Measurements from ENCODE around the gene PSMF1. TPM values are rescaled to one million over a fixed set of nuclear protein-coding genes. Genes with fewer than 3 reads are reported as not detected.

The PSMF1 gene
- total RNA-seq, 1 donor from 2014 or later = 133 TPM

DNA sequence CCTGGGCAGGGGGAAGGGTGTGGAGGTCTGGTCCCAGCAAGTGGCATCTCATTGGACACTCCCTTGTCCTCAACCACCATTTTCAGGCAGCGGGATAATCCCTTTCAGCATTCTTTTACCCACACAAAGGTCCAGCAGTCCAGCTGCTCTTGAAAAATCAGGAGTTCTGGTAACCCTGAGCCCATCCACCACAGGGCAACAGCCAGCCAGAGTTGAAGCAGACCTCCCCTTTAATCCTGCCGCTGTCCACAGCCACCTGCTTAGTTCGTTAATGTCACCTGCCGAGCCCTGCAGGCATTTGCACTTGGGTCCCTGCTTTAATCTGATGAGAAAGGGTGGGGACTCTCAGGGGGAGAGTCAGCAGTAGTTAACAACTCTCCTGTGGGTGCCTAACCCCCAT lies 55.3 kb downstream of the PSMF1 start:
- Histone ChIP-seq H3K27me3 (no peaks in the 10 kb centered on the region), H3K4me1 (no peaks in the 10 kb centered on the region), H3K27ac (no peak overlapping the region), H3K4me3 (no peak overlapping the region), H3K9me3 (no peaks in the 10 kb centered on the region), H3K36me3 (peaks cover 17% of the 10 kb centered on the region)
- DNase-seq (no peak), ATAC-seq (no peak)
- TF ChIP-seq, protein P1, sequence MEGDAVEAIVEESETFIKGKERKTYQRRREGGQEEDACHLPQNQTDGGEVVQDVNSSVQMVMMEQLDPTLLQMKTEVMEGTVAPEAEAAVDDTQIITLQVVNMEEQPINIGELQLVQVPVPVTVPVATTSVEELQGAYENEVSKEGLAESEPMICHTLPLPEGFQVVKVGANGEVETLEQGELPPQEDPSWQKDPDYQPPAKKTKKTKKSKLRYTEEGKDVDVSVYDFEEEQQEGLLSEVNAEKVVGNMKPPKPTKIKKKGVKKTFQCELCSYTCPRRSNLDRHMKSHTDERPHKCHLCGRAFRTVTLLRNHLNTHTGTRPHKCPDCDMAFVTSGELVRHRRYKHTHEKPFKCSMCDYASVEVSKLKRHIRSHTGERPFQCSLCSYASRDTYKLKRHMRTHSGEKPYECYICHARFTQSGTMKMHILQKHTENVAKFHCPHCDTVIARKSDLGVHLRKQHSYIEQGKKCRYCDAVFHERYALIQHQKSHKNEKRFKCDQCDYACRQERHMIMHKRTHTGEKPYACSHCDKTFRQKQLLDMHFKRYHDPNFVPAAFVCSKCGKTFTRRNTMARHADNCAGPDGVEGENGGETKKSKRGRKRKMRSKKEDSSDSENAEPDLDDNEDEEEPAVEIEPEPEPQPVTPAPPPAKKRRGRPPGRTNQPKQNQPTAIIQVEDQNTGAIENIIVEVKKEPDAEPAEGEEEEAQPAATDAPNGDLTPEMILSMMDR (IDR thresholded peaks at IDR 0.05) = no peak
- intact Hi-C loops (cut with DNase I) = no loop called here

DNA sequence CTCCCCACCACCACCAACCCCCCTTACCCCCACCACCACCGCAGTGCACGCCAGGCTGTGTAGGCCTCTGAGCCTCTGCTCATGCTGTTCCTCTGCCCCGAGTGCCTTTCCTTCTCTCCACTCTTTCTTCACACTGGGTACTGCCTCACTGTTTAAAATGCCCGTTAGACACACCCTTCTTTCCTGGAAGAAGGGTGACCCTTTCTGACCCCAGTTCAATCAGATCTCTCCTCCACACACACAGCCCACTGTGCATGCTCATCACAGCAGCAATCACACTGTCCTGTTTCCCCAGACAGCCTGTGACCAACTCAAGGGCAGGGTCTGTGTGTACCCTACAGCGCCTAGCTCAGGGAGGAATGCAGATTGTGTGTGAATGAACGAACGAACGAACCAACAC lies 56.4 kb downstream of the PSMF1 start:
- no peak overlapping the region for H3K4me3 ChIP-seq
- H3K27me3 ChIP-seq = no peaks in the 10 kb centered on the region
- DNase-seq (no peak), ATAC-seq (no peak)
- no peak overlapping the region for H3K27ac ChIP-seq
- peaks cover 6% of the 10 kb centered on the region for H3K36me3 ChIP-seq
- intact Hi-C loops (cut with DNase I) = no loop called here
- TF ChIP-seq, protein P1 (IDR thresholded peaks at IDR 0.05) = no peak
- H3K4me1 ChIP-seq = no peaks in the 10 kb centered on the region
- H3K9me3 ChIP-seq = no peaks in the 10 kb centered on the region

DNA sequence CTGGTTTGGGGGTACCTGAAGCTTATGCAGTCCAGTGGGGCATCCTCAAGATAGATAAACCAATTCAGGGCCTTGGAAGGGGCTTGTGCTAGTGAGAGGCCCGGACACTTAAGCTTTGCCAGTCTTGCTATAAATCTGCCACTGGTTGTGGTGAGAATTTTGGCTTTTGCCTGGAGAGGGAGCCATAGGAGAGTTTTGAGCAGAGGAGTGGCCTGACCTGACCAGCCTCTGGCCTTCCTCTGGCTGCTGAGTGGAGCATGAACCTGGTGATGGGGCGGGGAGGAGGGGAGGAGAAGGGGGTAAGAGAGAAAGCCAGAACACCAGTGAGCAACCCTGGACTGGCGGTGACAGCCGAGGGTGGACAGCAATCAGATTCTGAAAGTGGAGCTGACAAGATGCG lies 59.3 kb downstream of the PSMF1 start:
- intact Hi-C loops (cut with DNase I) = no loop called here
- Histone ChIP-seq H3K4me3 (no peak overlapping the region), H3K9me3 (no peaks in the 10 kb centered on the region), H3K36me3 (no peaks in the 10 kb centered on the region), H3K27me3 (no peaks in the 10 kb centered on the region), H3K4me1 (no peaks in the 10 kb centered on the region), H3K27ac (no peak overlapping the region)
- DNase-seq (no peak), ATAC-seq (no peak)
- TF ChIP-seq, protein P1 (IDR thresholded peaks at IDR 0.05) = no peak

DNA sequence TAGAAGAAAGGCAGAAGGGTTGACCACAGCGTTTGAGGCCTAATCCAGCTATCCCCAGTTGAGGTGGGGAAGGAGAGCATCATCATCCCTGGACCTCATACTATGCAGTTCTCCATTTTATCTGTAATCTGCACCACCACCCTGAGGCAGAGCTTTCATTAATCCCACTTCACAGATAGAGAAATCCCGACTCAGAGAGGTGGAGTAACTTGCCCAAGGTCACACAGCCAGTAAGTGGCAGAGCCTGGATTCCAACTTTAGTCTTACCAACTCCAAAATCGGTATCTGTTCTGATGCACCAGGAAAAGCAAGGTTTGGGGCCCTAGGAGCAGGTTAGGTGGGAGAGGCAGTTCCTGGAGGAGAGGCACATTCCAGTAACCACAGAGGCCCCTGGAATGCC lies 59.7 kb downstream of the PSMF1 start:
- Histone ChIP-seq H3K9me3 (no peaks in the 10 kb centered on the region), H3K4me1 (no peaks in the 10 kb centered on the region), H3K27ac (no peak overlapping the region), H3K4me3 (no peak overlapping the region), H3K27me3 (no peaks in the 10 kb centered on the region), H3K36me3 (no peaks in the 10 kb centered on the region)
- DNase-seq = no peak
- ATAC-seq = no peak
- TF ChIP-seq, protein P1 (IDR thresholded peaks at IDR 0.05) = no peak
- intact Hi-C loops (cut with DNase I) = no loop called here

DNA sequence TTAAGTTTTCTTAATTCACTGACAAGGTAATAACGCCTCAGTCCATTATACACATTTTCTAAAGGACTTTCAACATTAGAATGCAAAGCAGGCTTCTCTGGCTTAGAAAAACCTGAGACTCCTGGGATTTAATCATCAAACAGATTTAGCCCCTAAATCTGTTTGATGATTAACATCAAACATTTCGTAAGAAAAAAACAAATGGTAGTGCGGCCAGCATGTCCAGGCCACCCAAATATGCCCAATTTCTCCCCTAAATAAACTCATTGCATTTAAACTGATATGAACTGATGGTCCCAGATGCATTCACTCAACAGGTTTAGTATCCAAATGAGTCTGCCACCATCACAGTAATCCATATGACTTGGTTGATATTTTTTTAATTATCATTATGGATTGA lies 60.2 kb downstream of the PSMF1 start:
- no peak for ATAC-seq
- H3K4me3 ChIP-seq = no peak overlapping the region
- H3K9me3 ChIP-seq = no peaks in the 10 kb centered on the region
- H3K4me1 ChIP-seq = no peaks in the 10 kb centered on the region
- intact Hi-C loops (cut with DNase I) = no loop called here
- H3K27me3 ChIP-seq = no peaks in the 10 kb centered on the region
- TF ChIP-seq, protein P1 (IDR thresholded peaks at IDR 0.05) = no peak
- no peak for DNase-seq
- H3K27ac ChIP-seq = no peak overlapping the region
- no peaks in the 10 kb centered on the region for H3K36me3 ChIP-seq

DNA sequence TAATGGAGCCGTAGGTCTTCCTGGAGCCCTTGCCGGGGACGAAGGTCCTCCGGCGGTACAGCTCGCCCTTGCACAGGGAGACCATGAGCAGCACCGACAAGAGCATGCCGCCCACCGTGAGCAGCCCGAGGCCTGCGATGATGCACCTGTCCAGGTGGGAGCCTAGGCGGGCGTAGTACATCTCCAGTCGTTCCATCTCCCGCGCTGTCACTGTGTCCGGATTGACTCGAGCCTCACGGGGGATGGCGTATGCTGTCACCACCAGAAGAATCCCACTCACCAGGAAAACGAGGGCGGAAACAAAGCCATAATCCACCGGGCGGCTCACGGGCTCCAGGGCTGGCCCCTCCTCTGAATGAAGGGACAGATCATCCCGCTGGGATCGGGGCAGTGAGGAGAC lies 62.5 kb downstream of the PSMF1 start:
- no peak overlapping the region for H3K4me3 ChIP-seq
- no peaks in the 10 kb centered on the region for H3K27me3 ChIP-seq
- ATAC-seq (no peak), DNase-seq (no peak)
- H3K27ac ChIP-seq = no peak overlapping the region
- TF ChIP-seq, protein P1 (IDR thresholded peaks at IDR 0.05) = no peak
- intact Hi-C loops (cut with DNase I) = no loop called here
- no peaks in the 10 kb centered on the region for H3K36me3 ChIP-seq
- no peaks in the 10 kb centered on the region for H3K9me3 ChIP-seq
- no peaks in the 10 kb centered on the region for H3K4me1 ChIP-seq

Data from upper lobe of right lung (tissue), 1 donor.